ENCODE data around the gene SDC3. TPM values are rescaled to one million over a fixed set of nuclear protein-coding genes. Genes with fewer than 3 reads are reported as not detected.

The SDC3 gene, protein sequence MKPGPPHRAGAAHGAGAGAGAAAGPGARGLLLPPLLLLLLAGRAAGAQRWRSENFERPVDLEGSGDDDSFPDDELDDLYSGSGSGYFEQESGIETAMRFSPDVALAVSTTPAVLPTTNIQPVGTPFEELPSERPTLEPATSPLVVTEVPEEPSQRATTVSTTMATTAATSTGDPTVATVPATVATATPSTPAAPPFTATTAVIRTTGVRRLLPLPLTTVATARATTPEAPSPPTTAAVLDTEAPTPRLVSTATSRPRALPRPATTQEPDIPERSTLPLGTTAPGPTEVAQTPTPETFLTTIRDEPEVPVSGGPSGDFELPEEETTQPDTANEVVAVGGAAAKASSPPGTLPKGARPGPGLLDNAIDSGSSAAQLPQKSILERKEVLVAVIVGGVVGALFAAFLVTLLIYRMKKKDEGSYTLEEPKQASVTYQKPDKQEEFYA
- total RNA-seq, result 15.3 and 16.1 TPM in 2 replicates

DNA sequence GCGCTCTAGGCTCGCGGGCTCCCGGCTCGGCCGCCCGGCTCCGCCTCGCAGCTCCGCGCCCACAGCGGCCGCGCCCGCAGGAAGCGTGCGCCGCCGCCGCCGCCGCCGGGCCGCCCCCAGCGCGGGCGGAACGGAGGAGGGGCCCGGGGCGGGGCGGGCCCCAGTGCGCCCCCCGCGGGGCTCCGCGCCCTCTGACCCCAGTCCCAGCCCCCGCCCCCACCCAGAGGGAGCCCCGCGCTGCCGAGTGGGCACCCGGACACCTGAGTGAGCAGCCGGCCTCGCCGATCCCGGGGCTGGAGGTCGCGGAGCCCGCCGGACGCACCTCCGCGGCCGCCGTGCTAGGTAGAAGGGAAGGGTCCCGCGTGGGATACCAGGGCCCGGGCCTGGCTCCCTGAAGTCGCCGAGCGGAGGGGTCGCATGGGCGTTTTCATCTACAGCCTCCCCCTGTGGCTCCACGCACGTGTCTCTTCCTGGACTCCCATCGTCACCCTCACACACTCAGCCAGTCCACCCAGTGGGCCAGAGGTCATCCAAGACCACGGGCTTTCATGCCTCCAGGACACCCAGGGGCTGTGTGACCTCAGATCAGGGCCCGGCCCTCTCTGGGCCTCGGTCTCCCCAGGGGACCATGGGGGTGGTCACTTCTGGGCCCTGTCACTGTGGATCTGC, at the start of gene SDC3:
SDC3 (minus strand) TSS at position 63 of the 669 bp plus-strand sequence. CDS start 172 bp downstream, outside the sequence.

Other genes with a start within 250 kb of the SDC3 start
- 0.17 TPM in 1 of 2 replicates, not detected in the other for gene MATN1, start 185.2 kb downstream of the SDC3 start, total RNA-seq
- under 0.01 TPM in 2 replicates for gene LAPTM5, start 151.0 kb downstream of the SDC3 start, total RNA-seq
- 41.1 and 73.8 TPM in 2 replicates for gene PUM1, start 157.0 kb upstream of the SDC3 start, total RNA-seq